ENCODE data around the gene SLC4A7.

- TF ChIP-seq POLR2A (IDR thresholded peaks at IDR 0.05; ENCODE audit: low read length) (no peak), GATA1 (IDR thresholded peaks at IDR 0.05; ENCODE audit: low read depth, low read length) (no peak)
These were observed 158.8 kb downstream of the SLC4A7 start for GRCh38 chr3:27325419-27325818.

Measured in erythroblast (primary cell).